Adrenal gland (tissue), 5 donors: ENCODE results near the gene MTR.

Experiments
- POLR2A ChIP-seq, 2 donors: fragments of 450-650 bp; IDR thresholded peaks; one replicate each; pipeline ENCODE4 v1.6.1; 2017; ENCODE audit warnings: antibody characterized with exemption in 2 of 2, mild to moderate bottlenecking in 2 of 2, moderate library complexity in 1 of 2
- TF ChIP-seq, protein P1 (sequence below), 6 experiments: fragments of 450-650 bp in 4 of 6; fragments of 200-600 bp in 2 of 6; sonication (generic) in 1 of 6; IDR thresholded peaks; 1 replicate in 5 of 6; 2 replicates in 1 of 6; pipeline versions ENCODE4 v1.5.1 to v1.8.0; 2016 to 2021; ENCODE audit warnings: antibody characterized with exemption in 6 of 6, mild to moderate bottlenecking in 2 of 6, moderate library complexity in 1 of 6
- donor health status: DM: no; HTN: no; CAD: no.

DNA sequence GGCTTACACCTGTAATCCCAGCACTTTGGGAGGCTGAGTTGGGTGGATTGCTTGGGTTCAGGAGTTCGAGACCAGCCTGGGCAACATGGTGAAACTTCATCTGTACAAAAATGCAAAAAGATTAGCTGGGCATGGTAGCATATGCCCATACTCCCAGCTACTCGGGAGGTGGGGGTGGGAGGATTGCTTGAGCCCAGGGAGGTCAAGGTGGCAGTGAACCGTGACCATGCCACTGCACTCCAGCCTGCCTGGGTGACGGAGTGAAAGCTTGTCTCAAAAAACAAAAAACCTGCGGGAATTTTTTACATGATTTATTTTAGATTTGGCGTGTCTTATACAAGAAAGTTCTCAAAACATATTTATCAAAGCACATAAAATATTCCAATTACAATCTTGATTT is 27.8 kb upstream of the MTR start:
- TF ChIP-seq, protein P1, sequence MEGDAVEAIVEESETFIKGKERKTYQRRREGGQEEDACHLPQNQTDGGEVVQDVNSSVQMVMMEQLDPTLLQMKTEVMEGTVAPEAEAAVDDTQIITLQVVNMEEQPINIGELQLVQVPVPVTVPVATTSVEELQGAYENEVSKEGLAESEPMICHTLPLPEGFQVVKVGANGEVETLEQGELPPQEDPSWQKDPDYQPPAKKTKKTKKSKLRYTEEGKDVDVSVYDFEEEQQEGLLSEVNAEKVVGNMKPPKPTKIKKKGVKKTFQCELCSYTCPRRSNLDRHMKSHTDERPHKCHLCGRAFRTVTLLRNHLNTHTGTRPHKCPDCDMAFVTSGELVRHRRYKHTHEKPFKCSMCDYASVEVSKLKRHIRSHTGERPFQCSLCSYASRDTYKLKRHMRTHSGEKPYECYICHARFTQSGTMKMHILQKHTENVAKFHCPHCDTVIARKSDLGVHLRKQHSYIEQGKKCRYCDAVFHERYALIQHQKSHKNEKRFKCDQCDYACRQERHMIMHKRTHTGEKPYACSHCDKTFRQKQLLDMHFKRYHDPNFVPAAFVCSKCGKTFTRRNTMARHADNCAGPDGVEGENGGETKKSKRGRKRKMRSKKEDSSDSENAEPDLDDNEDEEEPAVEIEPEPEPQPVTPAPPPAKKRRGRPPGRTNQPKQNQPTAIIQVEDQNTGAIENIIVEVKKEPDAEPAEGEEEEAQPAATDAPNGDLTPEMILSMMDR (IDR thresholded peaks at IDR 0.05): no peak
- no peak for TF ChIP-seq POLR2A (IDR thresholded peaks at IDR 0.05)
